HG02571 (cell line): ENCODE results near the gene CEP112.
"Not testable (repeated sequence)": the region's sequence is repeated elsewhere in the genome, so short reads cannot be mapped to it uniquely, and the experiment has no call there.

Source experiments
- ATAC-seq: cut with Tn5 transposase; IDR thresholded peaks from one replicate; pipeline ENCODE4 v1.9.1; 2021; ENCODE audit warnings: mild to moderate bottlenecking, moderate library complexity; ENCODE audit not compliant: unreplicated experiment

Gene CEP112

DNA sequence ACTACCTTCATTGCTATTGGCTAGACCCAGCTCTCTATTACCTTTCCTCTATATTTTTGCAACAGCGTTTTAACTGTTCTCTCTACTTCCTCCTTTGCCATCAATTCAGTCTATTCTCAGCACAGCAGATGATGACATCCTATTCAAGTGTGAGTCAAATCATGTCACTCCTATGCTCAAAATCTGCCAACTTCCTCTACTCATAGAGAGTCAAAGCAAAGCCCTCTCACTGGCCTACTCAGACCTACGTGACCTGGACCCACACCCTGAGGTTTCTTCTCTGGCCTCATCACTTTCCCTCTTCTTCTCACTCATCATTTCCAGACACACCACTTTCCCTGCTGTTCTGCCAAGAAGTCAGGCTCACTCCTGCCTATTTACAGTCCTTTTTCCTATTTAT is 341.4 kb downstream of the CEP112 start:
- ATAC-seq, result no peak

- ATAC-seq, result no peak
Measured at GRCh38 chr17:65848751-65849150, 343.2 kb downstream of the CEP112 start.

GRCh38 chr17:65841089-65841488 is 350.8 kb downstream of the CEP112 start:
- no peak for ATAC-seq

DNA sequence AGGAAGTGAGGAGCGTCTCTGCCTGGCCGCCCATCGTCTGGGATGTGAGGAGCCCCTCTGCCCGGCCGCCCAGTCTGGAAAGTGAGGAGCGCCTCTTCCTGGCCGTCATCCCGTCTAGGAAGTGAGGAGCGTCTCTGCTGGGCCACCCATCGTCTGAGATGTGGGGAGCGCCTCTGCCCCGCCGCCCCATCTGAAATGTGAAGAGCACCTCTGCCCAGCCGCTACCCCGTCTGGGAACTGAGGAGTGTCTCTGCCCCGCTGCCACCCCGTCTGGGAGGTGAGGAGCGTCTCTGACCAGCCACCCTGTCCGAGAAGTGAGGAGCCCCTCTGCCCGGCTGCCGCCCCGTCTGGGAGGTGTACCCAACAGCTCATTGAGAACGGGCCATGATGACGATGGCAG is 354.7 kb downstream of the CEP112 start:
- not testable (repeated sequence) for ATAC-seq

GRCh38 chr17:65833214-65833613 is 358.7 kb downstream of the CEP112 start:
- no peak for ATAC-seq

DNA sequence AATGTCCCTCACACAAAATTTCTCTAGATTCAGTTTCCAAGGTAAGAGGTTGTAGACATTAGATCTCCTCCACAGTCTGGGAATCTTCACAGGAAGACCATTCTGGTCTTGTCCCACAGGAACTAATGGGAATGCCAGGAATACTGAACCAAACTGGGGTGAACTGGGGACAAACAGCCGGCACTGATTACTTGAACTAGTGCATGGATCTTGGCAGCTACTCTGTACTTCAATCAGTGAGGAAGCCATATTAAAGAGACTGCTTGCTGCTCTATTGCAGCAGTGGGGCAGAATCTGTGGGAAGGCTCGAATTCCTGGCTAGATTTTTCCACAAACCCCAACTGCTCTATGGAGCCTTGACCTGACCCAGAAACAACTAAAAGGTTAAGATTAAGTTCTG is 361.6 kb downstream of the CEP112 start:
- ATAC-seq, result no peak

- not testable (repeated sequence) for ATAC-seq
Measured at GRCh38 chr17:65826577-65826976, 365.4 kb downstream of the CEP112 start.

- no peak for ATAC-seq
Measured at GRCh38 chr17:65824901-65825300, 367.0 kb downstream of the CEP112 start.

DNA sequence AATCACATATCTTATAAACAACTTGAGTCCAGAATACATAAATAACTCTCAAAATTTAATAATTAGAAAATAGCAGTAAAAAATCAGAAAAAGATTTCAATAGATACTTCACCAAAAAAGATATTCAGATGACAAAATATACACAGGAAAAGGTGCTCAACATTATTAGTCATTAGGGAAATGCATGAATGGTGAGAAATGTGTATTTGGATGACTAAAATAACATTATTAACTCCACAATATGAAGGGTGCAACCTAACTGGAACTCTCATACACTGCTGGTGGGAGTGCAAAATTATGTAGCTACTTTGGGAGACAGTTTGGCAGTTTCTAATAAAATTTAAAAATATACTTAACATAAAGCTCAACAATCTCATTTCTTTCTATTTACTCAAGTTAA is 368.2 kb downstream of the CEP112 start:
- no peak for ATAC-seq

GRCh38 chr17:65820811-65821210 is 371.1 kb downstream of the CEP112 start:
- ATAC-seq, result no peak

DNA sequence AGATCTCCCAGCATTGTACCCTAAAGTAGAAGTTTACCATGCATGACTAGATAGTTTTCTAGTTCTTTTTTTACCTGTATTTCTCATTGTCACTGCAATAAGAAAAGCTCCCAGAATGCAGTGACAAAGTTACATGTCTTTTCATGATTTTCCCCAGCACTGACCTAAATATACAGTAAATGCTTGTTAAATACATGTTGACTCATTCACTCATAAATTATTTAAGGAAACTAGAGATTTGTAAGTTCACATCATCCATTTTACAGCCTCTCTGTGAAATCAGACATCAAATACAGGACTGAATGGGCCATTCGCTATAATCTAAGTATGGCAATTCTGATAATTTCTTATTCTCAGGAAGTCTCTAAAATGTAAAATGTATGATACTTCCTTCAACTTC is 371.6 kb downstream of the CEP112 start:
- no peak for ATAC-seq

- ATAC-seq, result no peak
Measured at GRCh38 chr17:65819810-65820209, 372.1 kb downstream of the CEP112 start.

- no peak for ATAC-seq
Measured at GRCh38 chr17:65817951-65818350, 374.0 kb downstream of the CEP112 start.

- ATAC-seq, result no peak
Measured at GRCh38 chr17:65814418-65814817, 377.5 kb downstream of the CEP112 start.

GRCh38 chr17:65813306-65813705 is 378.6 kb downstream of the CEP112 start:
- ATAC-seq, result no peak

DNA sequence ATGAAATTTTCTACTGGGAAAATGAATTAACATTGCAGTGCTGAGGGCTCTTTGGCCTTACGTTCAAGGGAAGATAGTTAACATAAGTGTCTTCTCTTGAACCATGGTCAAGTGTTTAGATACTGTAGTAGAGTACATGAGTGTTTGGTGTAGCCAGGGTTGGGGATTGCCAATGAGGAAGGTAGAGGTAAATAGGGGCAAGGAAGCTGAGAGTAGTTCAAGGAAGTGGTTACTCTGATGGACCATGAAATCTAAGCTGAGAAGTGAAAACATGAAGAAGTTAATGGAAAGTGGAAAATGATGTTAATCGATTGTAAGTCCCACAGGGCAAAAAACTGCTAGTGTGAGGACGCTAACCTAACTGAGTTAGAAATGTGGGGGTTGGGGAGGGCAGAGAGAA is 380.9 kb downstream of the CEP112 start:
- no peak for ATAC-seq

DNA sequence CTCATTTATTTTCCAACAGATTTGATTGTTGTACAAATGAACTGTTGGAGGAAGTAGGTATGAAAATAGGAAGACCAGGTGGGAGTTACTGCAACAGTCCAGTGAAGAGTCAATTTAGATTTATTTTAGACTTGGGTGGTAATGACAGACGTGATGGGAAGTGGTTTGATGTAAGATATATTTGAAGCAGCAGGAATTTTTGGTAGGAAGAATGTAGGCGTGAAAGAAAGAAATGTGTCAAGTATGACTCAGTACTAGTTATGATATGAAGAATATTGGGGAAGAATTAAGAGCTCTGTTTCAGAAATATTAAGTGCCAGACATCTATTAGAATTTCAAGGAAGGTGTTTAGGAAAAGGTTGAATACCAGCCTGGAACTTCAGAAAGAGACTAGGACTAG is 382.6 kb downstream of the CEP112 start:
- no peak for ATAC-seq

GRCh38 chr17:65808566-65808965 is 383.4 kb downstream of the CEP112 start:
- ATAC-seq, result not testable (repeated sequence)

DNA sequence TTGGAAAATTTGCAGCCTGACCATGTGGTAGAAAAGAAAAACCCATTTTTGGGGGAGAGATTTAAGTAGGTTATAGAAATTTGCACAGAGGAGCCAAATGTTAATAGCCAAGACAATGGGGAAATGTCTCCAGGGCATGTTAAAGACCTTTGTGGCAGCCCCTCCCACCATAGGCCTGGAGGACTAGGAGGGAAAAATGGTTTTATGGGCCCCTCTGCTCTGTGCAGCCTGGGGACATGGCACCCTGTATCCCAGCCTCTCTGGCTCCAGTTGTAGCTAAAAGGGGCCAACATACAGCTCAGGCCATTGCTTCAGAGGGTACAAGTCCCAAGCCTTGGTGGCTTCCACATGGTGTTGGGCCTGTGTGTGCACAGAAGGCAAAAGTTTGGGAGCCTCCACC is 384.6 kb downstream of the CEP112 start:
- no peak for ATAC-seq

GRCh38 chr17:65801513-65801912 is 390.4 kb downstream of the CEP112 start:
- no peak for ATAC-seq

DNA sequence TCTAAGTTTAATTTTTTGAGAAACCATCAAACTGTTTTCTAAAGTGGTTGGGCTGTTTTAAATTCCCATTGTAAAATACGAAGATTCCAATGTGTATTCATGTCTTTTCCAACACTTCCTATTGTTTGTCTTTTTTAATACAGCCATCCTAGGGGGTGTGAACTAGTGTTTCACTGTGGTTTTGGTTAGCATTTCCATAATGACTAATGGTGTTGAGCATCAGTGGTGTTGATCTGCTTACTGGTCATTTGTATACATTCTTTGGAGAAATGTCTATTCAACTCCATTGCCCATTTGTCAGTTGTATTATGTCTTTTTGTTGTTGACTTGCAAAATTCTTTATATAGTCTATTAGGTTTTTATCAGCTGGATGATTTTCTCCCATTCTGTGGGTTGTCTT is 391.3 kb downstream of the CEP112 start:
- no peak for ATAC-seq

DNA sequence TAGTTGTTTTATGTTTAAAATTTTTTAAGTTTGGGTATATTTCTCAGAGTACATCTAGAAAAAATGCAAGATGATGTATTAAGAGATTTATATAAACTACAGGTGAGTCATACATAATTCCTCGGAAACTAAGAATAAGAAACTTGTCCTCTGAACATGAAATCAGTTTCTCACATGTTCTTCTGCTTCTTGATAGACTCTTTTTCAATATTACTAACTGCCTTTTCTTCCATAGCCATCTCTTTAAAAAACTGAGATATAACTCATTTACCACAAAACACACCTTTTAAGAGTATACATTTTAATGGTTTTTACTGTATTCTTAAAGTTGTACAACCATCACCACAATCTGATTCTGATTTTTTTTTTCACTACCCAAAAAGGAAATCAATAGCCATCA is 392.1 kb downstream of the CEP112 start:
- no peak for ATAC-seq

DNA sequence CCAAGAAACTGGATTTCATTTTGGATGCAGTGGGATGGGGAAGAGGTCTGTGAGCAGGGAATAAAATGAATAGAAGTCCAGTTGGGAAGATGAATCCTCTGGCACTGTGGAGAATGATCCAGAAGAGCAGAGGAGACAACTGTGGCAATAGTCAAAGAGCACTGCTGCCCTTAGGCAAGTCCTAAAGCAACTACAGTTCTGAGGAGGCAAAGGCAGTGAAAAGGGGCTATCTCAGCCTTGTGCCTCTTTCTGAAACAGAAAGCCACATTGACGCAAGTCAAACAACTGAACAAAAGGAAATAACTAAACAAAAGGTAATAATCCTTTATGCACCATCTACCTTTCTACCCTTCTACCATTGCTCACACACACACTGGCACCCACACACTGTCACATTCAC is 392.5 kb downstream of the CEP112 start:
- ATAC-seq, result no peak

- ATAC-seq, result no peak
Measured at GRCh38 chr17:65797809-65798208, 394.1 kb downstream of the CEP112 start.
